ENCODE data around the gene TMEM80. TPM values are rescaled to one million over a fixed set of nuclear protein-coding genes. Genes with fewer than 3 reads are reported as not detected.

TMEM80 gene
- total RNA-seq, 1 donor from 2014 or later = 21.9 TPM

DNA sequence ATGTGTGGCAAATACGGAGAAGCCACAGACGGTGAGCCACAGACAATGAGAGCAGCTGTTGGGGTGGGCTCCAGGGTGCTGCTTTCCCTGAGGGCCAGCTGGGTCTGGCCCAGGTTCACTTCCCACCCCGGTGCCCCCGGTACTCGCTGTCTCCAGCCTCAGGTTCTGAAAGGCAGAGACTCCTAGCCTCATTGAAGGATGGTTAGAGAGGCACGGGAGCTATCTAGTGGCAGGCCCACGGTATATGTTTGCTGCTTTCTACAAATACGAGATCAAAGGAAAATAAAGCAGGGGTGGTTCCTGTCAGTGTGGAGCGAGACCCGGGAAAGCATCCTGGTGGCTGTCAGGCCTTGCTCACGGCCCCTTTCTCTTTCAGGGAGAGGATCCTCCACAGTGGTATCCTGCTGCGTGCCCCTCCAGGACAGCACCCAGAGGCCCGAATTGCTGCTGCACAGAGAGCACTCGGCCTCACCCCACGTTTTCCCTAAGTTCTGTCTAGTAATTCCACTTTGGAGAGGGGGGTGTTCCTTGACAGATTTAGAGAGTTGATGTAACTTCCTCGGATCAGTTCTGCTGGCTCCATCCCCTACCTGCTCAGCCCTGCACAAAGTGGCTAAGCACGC is 3.0 kb downstream of the TMEM80 start:
- intact Hi-C loops (cut with micrococcal nuclease) = loop anchor here (5.0 kb wide), 1 partner anchor 161 kb away; the partner anchor contains the start of genes HRAS and LRRC56

DNA sequence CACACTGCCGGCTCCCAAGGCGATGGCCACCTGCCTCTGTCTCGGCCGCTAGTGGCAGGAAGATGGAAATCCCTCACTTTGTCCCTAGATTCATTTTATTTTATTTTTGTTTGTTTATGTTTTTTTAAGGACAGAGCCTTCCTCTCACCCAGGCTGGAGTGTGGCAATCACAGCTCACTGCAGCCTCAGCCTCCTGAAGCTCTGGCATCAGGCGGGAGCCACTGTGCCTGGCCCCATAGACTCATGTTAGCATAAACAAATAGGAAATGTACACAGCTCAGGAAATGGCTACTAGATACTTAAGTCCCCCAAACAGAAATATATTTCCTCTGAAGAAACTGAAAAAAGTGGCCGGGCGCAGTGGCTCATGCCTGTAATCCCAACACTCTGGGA is 3.5 kb downstream of the TMEM80 start:
- intact Hi-C loops (cut with micrococcal nuclease) = loop anchor here (5.0 kb wide), 1 partner anchor 162 kb away; the partner anchor contains the start of genes HRAS and LRRC56

DNA sequence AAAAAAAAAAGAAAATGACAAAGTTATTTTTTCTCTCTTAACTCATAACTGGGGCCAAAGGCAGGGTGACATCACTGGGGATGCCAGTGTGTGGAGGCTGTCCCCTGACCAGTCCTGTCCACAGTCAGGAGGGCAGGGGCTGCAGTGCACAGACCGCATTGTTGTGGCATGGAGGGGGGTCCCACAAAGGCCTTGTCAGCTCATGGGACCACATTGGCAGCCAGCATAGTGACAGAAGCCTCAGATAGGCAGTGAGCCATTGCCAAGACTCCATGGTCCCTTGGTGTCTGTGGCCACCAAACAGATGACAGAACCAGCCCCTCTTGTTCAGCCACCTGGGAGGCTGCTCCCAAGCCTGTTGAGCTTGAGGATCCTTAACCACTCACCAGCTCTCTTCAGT is 4.1 kb downstream of the TMEM80 start:
- intact Hi-C loops (cut with micrococcal nuclease) = loop anchor here (5.0 kb wide), 1 partner anchor 162 kb away; the partner anchor contains the start of genes HRAS and LRRC56

DNA sequence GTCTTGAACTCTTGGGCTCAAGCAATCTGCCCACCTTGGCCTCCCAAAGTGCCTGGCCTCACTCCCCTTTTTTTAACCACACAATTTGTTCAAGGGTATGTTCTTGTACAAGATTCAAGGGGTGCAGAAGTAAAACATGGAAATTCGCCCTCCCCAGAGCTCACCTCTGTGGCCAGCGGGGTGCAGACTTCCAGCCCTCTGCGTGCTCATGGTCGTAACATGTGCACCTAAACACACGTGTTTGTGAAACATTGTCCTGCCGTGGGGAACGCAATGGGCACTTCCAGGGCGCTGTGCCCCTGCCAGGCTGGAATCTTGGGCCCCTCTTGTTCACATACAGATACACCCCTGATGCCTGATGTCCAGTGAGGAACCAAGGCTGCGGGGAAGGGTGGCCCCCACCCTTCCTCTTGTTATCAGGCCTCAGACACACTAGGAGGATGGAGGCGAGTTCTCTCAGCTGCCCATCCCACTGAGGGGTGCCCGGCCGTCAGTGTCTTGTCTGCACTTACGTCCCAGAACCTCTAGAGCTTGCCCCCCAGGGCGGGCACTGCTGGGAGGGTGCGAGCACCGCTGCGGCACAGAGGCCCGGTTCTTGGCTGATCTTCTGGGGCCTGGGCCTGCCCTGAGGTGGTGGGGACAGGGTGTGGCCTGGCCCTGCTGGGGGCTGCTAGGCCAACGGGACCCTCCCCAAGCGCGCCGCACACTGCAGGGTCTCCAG is 6.3 kb downstream of the TMEM80 start:
- intact Hi-C loops (cut with micrococcal nuclease) = no loop called here

DNA sequence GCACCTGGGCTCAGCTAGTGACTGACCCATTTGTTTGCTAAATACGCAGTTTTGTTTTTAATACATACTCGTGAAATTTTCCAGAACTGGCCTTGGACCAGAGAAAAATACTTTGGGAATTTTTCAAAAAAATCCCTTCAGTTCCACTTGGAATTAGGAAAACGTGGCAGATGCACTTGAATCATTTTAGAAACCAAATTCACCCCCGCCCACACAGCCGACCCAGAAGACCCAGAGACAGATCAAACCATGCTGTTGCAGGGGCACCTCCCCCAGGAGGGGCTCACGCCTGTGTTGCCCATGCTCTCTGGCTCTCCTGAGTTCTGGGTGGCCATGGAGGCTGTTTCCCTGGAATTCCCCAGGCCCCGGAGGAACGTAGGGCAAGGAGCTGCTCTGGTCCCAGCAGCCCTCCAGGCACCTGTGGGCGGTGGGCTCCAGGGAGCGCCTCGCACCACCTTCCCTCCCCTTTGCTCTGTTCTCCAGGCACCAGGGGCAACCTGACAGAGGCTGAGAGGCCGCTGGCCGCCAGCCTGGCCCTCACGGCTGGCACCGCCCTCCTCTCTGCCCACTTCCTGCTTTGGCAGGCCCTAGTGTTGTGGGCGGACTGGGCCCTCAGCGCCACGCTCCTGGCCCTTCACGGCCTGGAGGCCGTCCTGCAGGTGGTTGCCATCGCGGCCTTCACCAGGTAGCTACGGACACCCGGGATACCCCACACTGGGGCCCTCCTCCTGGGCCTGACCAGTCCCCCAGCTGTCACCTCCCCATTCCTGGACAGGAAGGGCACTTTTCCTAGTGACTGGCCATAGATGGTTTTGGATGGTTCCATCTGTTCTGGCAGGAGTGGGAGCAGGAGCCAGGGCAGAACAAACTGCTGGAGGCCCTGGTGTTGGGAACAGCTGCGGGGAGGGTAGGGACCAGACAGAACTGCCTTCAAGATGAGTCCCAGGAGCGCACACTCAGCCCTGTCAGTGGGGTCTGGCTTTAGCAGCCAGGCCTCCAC is 7.1 kb downstream of the TMEM80 start:
- intact Hi-C loops (cut with micrococcal nuclease) = no loop called here

DNA sequence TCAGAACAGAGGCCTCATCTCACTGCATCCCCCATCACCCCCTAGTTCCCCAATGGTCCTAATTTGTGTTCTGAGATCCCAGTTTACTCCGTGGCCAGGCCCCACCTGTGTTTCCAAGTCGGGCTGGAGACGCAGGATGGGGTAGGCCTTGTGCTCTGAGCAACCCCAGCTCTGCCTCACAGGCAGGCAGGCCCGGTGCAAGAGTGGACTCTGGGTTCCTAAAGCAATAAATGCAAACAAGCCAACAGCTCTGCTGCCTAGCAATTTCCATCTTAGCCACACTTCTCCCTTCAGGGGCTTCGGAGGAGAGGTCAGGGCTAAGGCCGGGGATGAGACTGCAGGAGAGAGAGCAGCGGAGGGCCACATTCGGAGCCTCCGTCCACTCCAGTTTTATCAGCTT is 7.9 kb downstream of the TMEM80 start:
- intact Hi-C loops (cut with micrococcal nuclease) = no loop called here

DNA sequence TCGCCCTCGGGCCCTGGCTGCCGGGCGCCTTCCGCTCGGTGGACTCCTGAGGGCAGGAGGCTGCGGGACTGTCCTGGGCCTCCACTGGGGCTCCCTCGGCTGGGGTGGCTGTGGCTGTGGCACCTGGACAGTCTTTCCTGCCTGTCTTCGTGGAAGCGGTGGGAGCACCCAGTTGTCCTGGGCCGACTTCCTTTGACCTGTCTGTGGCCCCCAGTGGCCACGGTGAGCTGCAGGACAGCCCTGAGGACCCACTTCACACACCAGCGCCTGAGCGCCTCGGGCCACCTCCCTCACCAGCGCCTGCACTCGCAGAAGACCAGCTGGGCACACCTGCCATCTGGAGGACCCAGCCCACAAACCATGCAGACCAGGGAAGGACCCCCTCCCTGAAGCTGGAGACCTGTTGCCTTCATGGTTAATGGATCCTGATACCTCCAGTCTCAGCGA is 8.6 kb downstream of the TMEM80 start:
- intact Hi-C loops (cut with micrococcal nuclease) = no loop called here

DNA sequence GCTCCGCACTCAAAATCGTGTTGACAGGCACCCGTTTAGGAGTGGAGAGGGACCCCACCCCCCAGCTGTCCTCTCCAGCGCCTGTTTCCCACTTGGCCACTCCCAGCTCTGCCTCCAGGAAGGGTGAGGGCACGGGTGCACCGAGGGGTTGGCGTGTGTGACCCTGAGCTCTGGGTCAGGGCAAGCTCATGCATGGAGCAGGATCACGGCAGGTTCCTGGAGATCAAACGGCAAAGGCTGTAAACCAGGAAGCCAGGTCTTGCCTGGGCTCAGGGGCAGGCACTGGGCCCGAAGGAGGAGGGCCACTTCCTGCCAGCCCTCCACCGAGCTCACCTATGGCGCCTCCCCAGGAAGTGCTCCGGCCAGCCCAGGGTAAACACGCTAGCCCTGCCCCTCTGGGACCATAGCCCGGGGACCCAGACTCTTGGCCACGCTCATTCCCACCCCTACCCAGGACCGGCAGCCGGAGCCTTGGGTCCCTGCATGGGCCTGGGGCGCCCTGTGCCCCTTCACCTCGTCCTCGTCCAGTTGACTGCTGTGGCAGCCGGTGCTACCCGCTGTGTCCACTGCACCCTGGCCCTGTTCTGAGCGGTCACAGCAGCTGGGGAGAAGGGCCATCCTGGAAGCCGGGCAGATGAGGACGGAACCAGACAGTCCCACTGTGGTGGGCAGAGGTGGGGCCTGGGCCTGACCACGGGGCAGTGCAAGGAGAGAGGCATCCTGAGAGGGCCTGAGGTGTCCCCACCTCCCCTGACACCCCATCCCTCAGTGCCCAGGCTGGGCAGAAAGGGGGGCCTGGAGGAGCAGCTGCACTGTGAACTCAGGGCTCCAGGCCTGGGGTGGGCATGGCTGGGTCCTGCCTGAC is 9.4 kb downstream of the TMEM80 start:
- intact Hi-C loops (cut with micrococcal nuclease) = no loop called here

DNA sequence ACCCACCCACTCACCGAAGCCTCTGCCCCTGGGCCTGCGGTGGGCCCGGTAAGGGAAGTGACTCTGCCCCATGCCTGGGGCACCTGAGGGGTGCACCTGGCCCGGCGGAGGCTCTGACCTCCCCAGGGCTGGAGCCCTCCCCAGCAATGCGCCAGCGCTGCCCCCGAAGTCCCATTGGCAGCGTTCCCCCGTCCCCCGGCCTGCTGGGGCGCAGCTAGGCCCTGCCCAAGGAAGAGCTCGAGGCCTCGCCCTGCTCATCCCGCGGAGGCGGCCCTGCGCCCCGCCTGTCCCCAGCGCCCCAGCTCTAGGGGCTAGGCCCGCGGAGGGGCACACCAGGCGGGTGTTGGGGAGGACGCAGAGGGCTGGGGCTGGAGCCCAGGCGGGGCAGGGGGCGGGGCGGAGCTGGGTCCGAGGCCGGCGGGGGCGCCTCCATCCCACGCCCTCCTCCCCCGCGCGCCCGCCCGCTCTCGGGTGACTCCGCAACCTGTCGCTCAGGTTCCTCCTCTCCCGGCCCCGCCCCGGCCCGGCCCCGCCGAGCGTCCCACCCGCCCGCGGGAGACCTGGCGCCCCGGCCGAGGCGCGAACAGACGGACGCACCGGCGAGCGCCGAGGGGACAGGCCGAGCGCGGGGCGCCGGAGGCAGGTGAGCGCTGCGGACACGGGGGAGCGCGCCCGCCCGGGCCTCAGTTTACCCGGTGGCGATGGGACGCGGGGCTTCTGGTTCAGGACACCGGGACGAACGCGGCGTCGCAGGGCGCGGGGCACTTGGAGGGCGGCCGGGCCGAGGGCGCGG is 10.2 kb downstream of the TMEM80 start, which contains the start of gene EPS8L2:
Gene EPS8L2, plus strand, starts transcription at position 586 of the 793 bp plus-strand sequence. CDS start 3,177 bp downstream, outside the sequence.
- intact Hi-C loops (cut with micrococcal nuclease) = no loop called here

DNA sequence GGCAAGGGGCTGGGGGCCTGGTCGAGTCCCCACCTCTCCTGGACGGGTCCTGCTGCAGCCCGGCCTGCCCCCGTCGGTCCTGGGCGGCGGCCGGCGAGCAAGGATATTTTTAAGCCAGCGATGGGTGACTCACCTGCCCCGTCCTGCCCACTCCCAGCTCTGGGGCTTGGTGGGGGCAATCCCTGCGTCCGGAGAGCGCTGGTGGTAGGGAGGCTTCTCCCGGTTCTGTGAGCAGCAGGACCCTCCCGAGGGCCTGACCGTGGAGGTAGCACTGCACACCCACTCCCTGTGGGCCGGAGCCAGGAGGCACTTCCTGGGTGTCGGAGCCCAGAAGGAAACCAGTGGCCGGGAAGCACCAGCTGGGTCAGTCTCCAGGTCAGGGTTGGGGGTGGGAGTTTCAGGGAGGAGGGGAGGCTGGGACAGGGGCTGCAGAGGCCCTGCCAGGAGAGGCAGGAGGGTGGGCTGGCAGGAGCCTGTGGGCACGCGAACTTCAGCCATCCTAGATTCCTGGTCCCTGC is 10.9 kb downstream of the TMEM80 start:
- intact Hi-C loops (cut with micrococcal nuclease) = no loop called here

GRCh38 chr11:706957-707816 is 11.6 kb downstream of the TMEM80 start:
- intact Hi-C loops (cut with micrococcal nuclease) = no loop called here

- intact Hi-C loops (cut with micrococcal nuclease) = no loop called here
Measured at GRCh38 chr11:707817-708420, 12.3 kb downstream of the TMEM80 start.

GRCh38 chr11:708511-708910 is 12.9 kb downstream of the TMEM80 start:
- intact Hi-C loops (cut with micrococcal nuclease) = no loop called here

DNA sequence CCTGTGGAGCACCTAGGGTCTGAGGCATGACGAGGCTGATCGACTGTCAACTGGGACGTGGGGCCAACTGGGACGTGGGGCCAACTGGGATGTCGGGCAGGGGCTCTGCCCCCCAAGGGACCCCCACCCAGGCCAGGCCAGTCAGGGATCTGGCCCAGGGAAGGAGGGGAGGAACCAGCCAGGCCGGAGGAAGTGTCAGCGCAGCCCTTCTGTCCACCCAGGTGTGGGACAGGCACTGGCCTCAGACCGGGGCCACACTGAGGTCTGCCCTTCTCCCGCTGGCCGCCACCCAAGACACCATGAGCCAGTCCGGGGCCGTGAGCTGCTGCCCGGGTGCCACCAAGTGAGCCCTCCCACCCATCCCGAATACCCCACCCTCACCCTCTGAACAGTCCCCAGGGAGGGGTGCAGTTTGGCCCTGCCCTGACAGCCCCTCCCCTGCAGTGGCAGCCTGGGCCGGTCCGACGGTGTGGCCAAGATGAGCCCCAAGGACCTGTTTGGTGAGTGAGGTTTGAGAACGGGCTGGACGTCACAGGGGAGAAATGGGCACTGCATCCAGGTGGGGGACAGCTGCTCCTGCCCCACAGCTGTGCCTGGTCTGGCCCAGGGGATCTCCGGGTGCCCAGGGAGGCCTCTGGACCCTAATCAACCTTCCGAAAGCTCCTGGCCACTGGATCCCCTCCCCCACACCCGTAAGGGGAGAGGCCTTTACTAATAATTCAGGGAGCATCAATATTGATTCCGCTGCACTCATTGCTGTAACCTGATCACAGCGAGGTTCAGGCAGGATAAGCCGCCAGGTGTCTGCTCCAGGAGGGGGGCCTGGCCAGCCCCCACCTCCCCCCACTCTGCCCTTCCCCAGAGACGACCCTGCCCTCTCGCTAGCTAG is 13.7 kb downstream of the TMEM80 start:
- intact Hi-C loops (cut with micrococcal nuclease) = no loop called here

- intact Hi-C loops (cut with micrococcal nuclease) = no loop called here
Measured at GRCh38 chr11:714436-714835, 18.8 kb downstream of the TMEM80 start.

GRCh38 chr11:719214-720016 is 23.8 kb downstream of the TMEM80 start:
- intact Hi-C loops (cut with micrococcal nuclease) = loop anchor here (10.0 kb wide), 1 partner anchor 105 kb away; the partner anchor contains the start of gene IRF7

All from T-helper 2 cell treated with Interferon-gamma antibody and Interleukin-4, amounts not matched to agents 100 ng/mL and 5 ng/mL, for 36 hours (primary cell).